HepG2 (cell line): ENCODE measurements around the gene DNPEP. TPM values are rescaled to one million over a fixed set of nuclear protein-coding genes. Genes with fewer than 3 reads are reported as not detected.
A peak's percentile ranks its signal among the peaks of the same experiment; 100 is the strongest.

ENCODE experiments used
- ATAC-seq: fragments of 200-7000 bp; cut with Tn5 transposase; 3 replicates; pipeline ENCODE4 v1.9.1; 2020; ENCODE audit warnings: mild to moderate bottlenecking, moderate library complexity
- BruUV-seq: library from RNA; stranded (reverse); fragments of 400-500 nt; replicated peaks from 2 replicates; lab custom pipeline; 2021; lab: Mats Ljungman, UMichigan
- CTCF ChIA-PET: fragments of 300-600 bp; formaldehyde crosslinking; extraction: SDS; loops from one replicate; lab custom pipeline; 2021; ENCODE audit warnings: low total read pairs, inconsistent platforms, low intra/inter-chr PET ratio; lab: Yijun Ruan, JAX
- POLR2A ChIA-PET: fragments of 350-600 bp; sonication (Branson Sonifier 250); formaldehyde crosslinking; loops from one replicate; lab custom pipeline; 2020; ENCODE audit warnings: antibody characterized with exemption, inconsistent platforms; lab: Yijun Ruan, JAX
- DNase-seq: peaks from one replicate; pipeline ENCODE4 v3.0.0-alpha.2; 2015; ENCODE audit warnings: low spot score
- FAIRE-seq: peaks from 3 replicates; lab custom pipeline; 2011; peaks lifted over from hg19 to GRCh38; lab: Jason Lieb, UNC
- H2AFZ ChIP-seq: one replicate; pipeline ENCODE4 v1.6.1; 2011; ENCODE audit warnings: low read length, inconsistent platforms
- H3K27ac ChIP-seq: fragments of 300-600 bp; 3 replicates; pipeline ENCODE4 v1.8.0; 2011; ENCODE audit warnings: mixed run types, mild to moderate bottlenecking, mixed read lengths, low read length, inconsistent platforms; ENCODE audit not compliant: insufficient read depth; ENCODE audit errors: extremely low read length
- H3K27me3 ChIP-seq, 2 experiments: fragments of 200-600 bp in 1 of 2; 2 replicates in 1 of 2; 3 replicates in 1 of 2; pipeline versions ENCODE4 v1.6.0 to v1.8.0; 2011; ENCODE audit warnings: low read length in 2 of 2, mild to moderate bottlenecking in 2 of 2, moderate library complexity in 2 of 2, inconsistent platforms in 1 of 2; ENCODE audit not compliant: insufficient read depth in 2 of 2, control insufficient read depth in 1 of 2
- H3K36me3 ChIP-seq, 2 experiments: fragments of 200-600 bp in 1 of 2; replicated peaks in 1 of 2; 2 replicates in 1 of 2; 3 replicates in 1 of 2; pipeline versions ENCODE4 v1.5.1 to v1.8.0; 2011; ENCODE audit warnings: low read length in 2 of 2, inconsistent platforms in 1 of 2; ENCODE audit not compliant: insufficient read depth in 2 of 2, control insufficient read depth in 1 of 2
- H3K4me1 ChIP-seq: 2 replicates; pipeline ENCODE4 v1.5.1; 2012; ENCODE audit warnings: low read length, inconsistent platforms; ENCODE audit not compliant: insufficient read depth
- H3K4me2 ChIP-seq: 2 replicates; pipeline ENCODE4 v1.6.0; 2011; ENCODE audit warnings: low read depth, low read length, inconsistent platforms
- H3K4me3 ChIP-seq, 3 experiments: fragments of 200-600 bp in 1 of 3; sonication (generic), shearing (Covaris generic) in 1 of 3; replicated peaks in 1 of 3; 2 replicates each; pipeline ENCODE4 v1.5.1; 2011 to 2016; ENCODE audit warnings: low read length in 3 of 3, inconsistent platforms in 2 of 3, low read depth in 2 of 3, mild to moderate bottlenecking in 2 of 3, control low read depth in 1 of 3, mixed read lengths in 1 of 3; ENCODE audit not compliant: insufficient read depth in 1 of 3
- H3K79me2 ChIP-seq: one replicate; pipeline ENCODE4 v1.6.1; 2011; ENCODE audit warnings: low read length, inconsistent platforms; ENCODE audit not compliant: insufficient read depth
- H3K9ac ChIP-seq: 2 replicates; pipeline ENCODE4 v1.6.0; 2011; ENCODE audit warnings: mild to moderate bottlenecking, low read depth, low read length, inconsistent platforms; ENCODE audit not compliant: insufficient read depth
- H3K9me3 ChIP-seq: 2 replicates; pipeline ENCODE4 v1.5.1; 2012; ENCODE audit warnings: mild to moderate bottlenecking, low read length
- H4K20me1 ChIP-seq: 2 replicates; pipeline ENCODE4 v1.6.0; 2011; ENCODE audit warnings: inconsistent platforms, mild to moderate bottlenecking, low read length, moderate library complexity; ENCODE audit not compliant: insufficient read depth
- MXD4 ChIP-seq: IDR thresholded peaks from 2 replicates; pipeline ENCODE4 v1.6.1; 2016; ENCODE audit warnings: mild to moderate bottlenecking, missing biosample characterization, missing genetic modification reagents
- PCBP1 ChIP-seq: fragments of 200-400 bp; formaldehyde crosslinking; IDR thresholded peaks from 2 replicates; pipeline ENCODE4 v1.6.1; 2017; ENCODE audit warnings: mild to moderate bottlenecking, low read depth, low read length, borderline replicate concordance
- SOX6 ChIP-seq, 2 experiments: fragments of 450-650 bp in 1 of 2; sonication (generic) in 1 of 2; formaldehyde crosslinking in 1 of 2; IDR thresholded peaks; 2 replicates each; pipeline versions ENCODE4 v1.4.0 to v1.6.1; 2017 to 2020; ENCODE audit warnings: antibody characterized with exemption in 1 of 2, mild to moderate bottlenecking in 1 of 2, missing genetic modification reagents in 1 of 2
- SRSF9 ChIP-seq: fragments of 200-400 bp; formaldehyde crosslinking; IDR thresholded peaks from 2 replicates; pipeline ENCODE4 v1.6.1; 2018; ENCODE audit warnings: borderline replicate concordance, mild to moderate bottlenecking, low read depth, low read length; ENCODE audit not compliant: insufficient read depth, poor library complexity, severe bottlenecking
- ZBTB40 ChIP-seq, 2 experiments: fragments of 450-650 bp in 1 of 2; sonication (generic) in 1 of 2; formaldehyde crosslinking in 1 of 2; IDR thresholded peaks; 2 replicates each; pipeline versions ENCODE4 v1.6.1 to v1.8.0; 2016 to 2022; ENCODE audit warnings: antibody characterized with exemption in 1 of 2, mild to moderate bottlenecking in 1 of 2, missing genetic modification reagents in 1 of 2
- ZHX2 ChIP-seq, 2 experiments: sonication (generic) in 1 of 2; formaldehyde crosslinking in 1 of 2; IDR thresholded peaks; 2 replicates each; pipeline versions ENCODE4 v1.6.1 to v1.9.0; 2014 to 2022; ENCODE audit warnings: antibody characterized with exemption in 1 of 2, borderline replicate concordance in 1 of 2, inconsistent platforms in 1 of 2, low read depth in 1 of 2, missing genetic modification reagents in 1 of 2
- ZNF652 ChIP-seq: IDR thresholded peaks from 2 replicates; pipeline ENCODE4 v1.6.1; 2016; ENCODE audit warnings: low read depth, borderline replicate concordance
- ZSCAN12 ChIP-seq: sonication (generic); formaldehyde crosslinking; IDR thresholded peaks from 2 replicates; pipeline ENCODE4 v1.9.0; 2021; ENCODE audit warnings: mild to moderate bottlenecking, missing genetic modification reagents
- WGBS: methylation state at CpG from one replicate; pipeline ENCODE4 v1.1.6; 2017; ENCODE audit warnings: low lambda C conversion rate; 5-methylcytosine and 5-hydroxymethylcytosine counted together
- in situ Hi-C: cut with HindIII; loops from 2 replicates; pipeline ENCODE4 v1.10.0; 2017; ENCODE audit warnings: low pct_unique_long_range_greater_than_20kb; ENCODE audit not compliant: extremely low pct_ligation_motif_present
- intact Hi-C: fragments of 100-400 bp; cut with micrococcal nuclease; formaldehyde crosslinking; loops from one replicate; pipeline ENCODE4 v1.10.0; 2022; ENCODE audit not compliant: unreplicated experiment
- polyA plus RNA-seq, 8 experiments: library from polyadenylated mRNA; depleted of rRNA in 3 of 8; stranded (reverse) in 7 of 8; unstranded in 1 of 8; fragments of >200 nt; fragmentation: Illumina TruSeq in 4 of 8; extraction: Trizol in 4 of 8; gene quantifications; 2 replicates each; pipeline versions ENCODE4 v1.2.1 to v1.2.3, GENCODE V29; 2011 to 2016; ENCODE audit warnings: low read depth in 4 of 8, missing spikeins in 1 of 8, mixed read lengths in 1 of 8; ENCODE audit not compliant: insufficient read depth in 1 of 8
- total RNA-seq, 5 experiments: library from RNA; depleted of rRNA; stranded (reverse); fragments of >200 nt; fragmentation: Illumina TruSeq; extraction: Trizol; gene quantifications; 2 replicates each; pipeline ENCODE4 v1.2.3, GENCODE V29; 2016; ENCODE audit warnings: low read depth in 1 of 5

The DNPEP gene
- total and polyA plus RNA-seq, 2 of the 13 experiments (the other 11 are each of a cell fraction or from before 2014, with no cell fraction given) = 104 to 109 TPM

GRCh38 chr2:219381448-219381847 is 6.3 kb downstream of the DNPEP start:
- intact Hi-C loops = no loop called here
- TF ChIP-seq MXD4 (CRISPR knock-in tag) = no peak
- no peak for TF ChIP-seq SOX6 (IDR thresholded peaks at IDR 0.05)
- TF ChIP-seq SOX6 (CRISPR knock-in tag; IDR thresholded peaks at IDR 0.05) = no peak
- no peak for TF ChIP-seq ZSCAN12 (CRISPR knock-in tag)
- no peak for TF ChIP-seq ZNF652 (CRISPR knock-in tag)
- TF ChIP-seq SRSF9 = no peak
- TF ChIP-seq ZHX2 (IDR thresholded peaks at IDR 0.05; ENCODE audit: low read depth) = no peak
- no peak for TF ChIP-seq ZHX2 (CRISPR knock-in tag; IDR thresholded peaks at IDR 0.05; ENCODE audit: borderline replicate concordance)
- TF ChIP-seq ZBTB40 (IDR thresholded peaks at IDR 0.05) = no peak
- TF ChIP-seq ZBTB40 (CRISPR knock-in tag; IDR thresholded peaks at IDR 0.05) = no peak
- no peak for TF ChIP-seq PCBP1

More at GRCh38 chr2:219381448-219381847, 6.3 kb downstream of the DNPEP start:
- Histone ChIP-seq H3K79me2 (peaks cover 5% of the 10 kb centered on the region), H3K4me1 (peaks cover 16% of the 10 kb centered on the region), H3K27me3 (no peaks in the 10 kb centered on the region), H3K9me3 (no peaks in the 10 kb centered on the region), H3K27ac (no peak overlapping the region), H3K36me3 (peaks cover 40 to 67% of the 10 kb centered on the region in 2 experiments), H2AFZ (no peak overlapping the region), H3K4me2 (no peak overlapping the region), H3K4me3 (no peak overlapping the region), H3K9ac (no peak overlapping the region), H4K20me1 (peaks cover 4% of the 10 kb centered on the region; the same call in 1 of the 2 replicates)
- 96% methylated on average over 9 of the region's 9 CpGs for WGBS
- ATAC-seq (peak; percentile 8), FAIRE-seq (no peak), DNase-seq (no peak)
- in situ Hi-C loops = no loop called here
- BruUV-seq = no TSS peak
- ChIA-PET POLR2A (no interaction called here), CTCF (no interaction called here)
